H7 (cell line): ENCODE measurements around the gene DMAC2L. TPM values are rescaled to one million over a fixed set of nuclear protein-coding genes. Genes with fewer than 3 reads are reported as not detected.

Source experiments
- DNase-seq: peaks from one replicate; pipeline ENCODE4 v3.0.0; 2012
- H3K27me3 ChIP-seq: 2 replicates; pipeline ENCODE4 v1.6.0; 2011; ENCODE audit warnings: mild to moderate bottlenecking, low read length; ENCODE audit not compliant: control insufficient read depth, insufficient read depth
- H3K36me3 ChIP-seq: replicated peaks from 2 replicates; pipeline ENCODE4 v1.5.1; 2011; ENCODE audit warnings: low read length; ENCODE audit not compliant: control insufficient read depth, insufficient read depth
- H3K4me3 ChIP-seq: 2 replicates; pipeline ENCODE4 v1.5.1; 2011; ENCODE audit warnings: low read depth, mild to moderate bottlenecking, control low read depth, low read length, moderate library complexity; ENCODE audit not compliant: insufficient read depth
- total RNA-seq: library from RNA; depleted of rRNA; stranded (reverse); fragments of >200 nt; shearing (Covaris generic); gene quantifications from 2 replicates; pipeline ENCODE4 v1.2.3, GENCODE V29; 2014

DMAC2L gene
- total RNA-seq, 1 experiment from 2014 or later = 8.2 TPM

DNA sequence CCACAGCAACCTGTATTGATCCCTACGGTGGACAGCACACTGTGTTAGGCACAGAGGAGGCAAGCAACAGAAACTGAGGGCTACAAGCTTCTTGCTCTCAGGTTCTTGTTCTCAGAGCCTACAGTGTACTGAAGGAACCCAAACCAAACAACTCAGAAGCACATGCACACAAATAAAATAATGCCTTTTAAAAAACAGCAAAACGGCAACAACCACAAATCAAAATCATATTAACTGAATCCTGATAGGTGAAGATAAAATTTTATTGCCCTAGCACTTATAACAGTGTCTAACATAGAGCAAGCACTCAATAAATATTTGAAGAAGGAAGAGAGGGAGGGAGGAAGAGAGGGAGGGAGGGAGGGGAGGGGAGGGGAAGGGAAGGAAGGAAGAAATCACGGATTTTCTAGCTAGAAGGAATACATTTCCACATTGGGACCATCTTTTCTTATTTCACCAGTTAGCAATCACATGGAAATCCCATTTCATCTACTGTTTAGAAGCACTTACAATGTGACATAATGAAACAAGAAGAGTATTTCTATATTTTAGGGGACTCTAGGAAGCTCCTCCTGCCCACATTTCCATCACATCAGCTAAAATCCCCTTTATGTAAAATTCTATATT lies 27.2 kb downstream of the DMAC2L start:
- DNase-seq = no peak
- H3K36me3 ChIP-seq = no peaks in the 10 kb centered on the region
- H3K27me3 ChIP-seq = no peaks in the 10 kb centered on the region
- H3K4me3 ChIP-seq = no peak overlapping the region

DNA sequence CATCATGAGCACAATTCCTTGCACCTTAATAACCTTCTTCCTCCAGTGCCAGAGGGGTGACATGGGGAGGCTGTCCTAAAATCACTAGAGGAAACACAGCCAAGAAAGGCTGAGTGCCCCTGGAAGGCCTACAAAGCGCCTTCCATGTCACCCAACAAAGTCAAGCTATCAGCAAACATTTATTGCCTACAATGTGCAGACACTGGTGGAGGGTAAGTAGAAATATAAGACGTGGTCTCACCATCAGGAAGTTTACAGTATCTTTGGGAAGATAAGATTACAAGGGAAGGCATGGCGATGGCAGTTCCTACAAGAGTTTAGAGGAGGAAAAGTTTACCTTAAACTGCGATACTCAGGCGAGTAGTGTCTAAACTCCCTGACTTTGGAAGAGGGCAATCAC lies 27.9 kb downstream of the DMAC2L start:
- no peaks in the 10 kb centered on the region for H3K27me3 ChIP-seq
- no peaks in the 10 kb centered on the region for H3K36me3 ChIP-seq
- DNase-seq = no peak
- H3K4me3 ChIP-seq = no peak overlapping the region

DNA sequence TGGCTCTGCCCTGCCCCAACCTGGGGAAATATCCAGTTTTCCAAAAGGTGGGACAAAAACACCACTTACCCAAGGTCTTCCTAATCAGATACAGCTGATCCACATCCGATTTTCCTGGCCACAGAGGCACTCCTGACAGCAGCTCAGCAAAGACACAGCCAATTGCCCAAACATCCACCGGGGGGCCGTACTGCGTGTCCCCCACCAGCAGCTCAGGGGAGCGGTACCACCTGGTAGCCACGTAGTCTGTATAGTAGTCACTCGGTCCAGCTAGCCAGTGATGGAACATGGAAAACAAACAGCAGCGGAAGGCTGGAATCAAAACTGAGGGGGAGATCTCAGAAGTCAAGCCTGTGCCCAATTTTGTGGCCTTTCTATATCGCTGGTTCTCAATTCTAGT lies 28.8 kb downstream of the DMAC2L start:
- no peak for DNase-seq
- H3K36me3 ChIP-seq = no peaks in the 10 kb centered on the region
- no peak overlapping the region for H3K4me3 ChIP-seq
- no peaks in the 10 kb centered on the region for H3K27me3 ChIP-seq

DNA sequence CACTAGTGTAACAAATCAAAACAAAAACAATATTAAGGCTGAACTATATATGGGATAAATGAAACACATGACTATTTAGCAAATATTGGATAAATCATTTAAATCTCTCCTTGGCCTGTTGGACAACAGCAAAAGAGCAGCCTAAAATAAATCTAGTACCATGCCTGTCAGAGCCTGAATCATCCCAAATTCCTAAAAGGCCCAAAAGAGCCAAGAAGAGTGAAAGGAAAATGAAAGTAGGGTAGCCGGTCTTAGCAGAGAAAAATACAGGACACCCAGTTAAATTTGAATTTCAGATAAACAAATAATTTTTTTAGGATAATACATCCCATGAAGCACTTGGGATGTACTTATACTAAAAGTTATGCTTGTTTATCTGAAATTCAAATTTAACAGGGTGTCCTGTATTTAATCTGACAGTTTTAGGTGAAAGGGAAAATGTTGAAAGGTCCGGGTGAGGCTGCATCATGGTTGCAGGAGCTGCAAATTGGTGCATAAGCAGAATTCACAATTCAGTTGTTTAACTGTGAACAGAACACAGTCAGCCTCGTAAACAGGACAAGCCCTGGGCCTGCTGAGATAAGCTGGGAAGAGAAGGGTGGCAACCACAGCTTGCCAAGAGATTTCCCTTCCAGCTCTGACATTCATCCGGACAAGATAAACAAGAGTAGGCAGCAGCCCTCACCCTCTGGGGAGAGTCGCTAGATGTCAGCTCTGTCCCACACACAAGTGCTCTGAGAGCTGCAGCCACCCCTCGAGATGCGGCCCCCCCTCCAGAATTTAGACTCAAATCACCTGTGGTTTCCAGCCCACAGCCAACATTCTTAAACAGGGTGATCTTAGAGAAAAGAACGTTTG lies 30.3 kb downstream of the DMAC2L start:
- no peak overlapping the region for H3K4me3 ChIP-seq
- DNase-seq = peak; percentile 52

DNA sequence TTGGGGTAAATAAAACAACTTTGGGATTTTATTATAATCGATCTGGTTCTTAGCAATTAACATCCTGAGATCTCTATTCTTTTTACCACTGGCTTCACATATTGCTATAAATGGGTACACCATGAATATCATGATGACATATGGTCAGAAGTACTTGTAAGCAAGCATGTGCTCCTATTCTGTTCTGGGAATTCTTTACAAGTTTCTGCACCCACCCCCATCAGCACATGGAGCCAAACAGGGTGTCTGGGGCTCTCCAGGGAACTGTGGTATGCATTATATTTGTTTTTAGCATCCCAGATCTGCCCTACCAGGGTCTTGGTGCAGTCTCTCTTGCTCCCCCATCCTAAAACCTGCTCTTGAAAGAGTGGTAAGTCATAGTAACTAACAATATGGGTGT lies 31.3 kb downstream of the DMAC2L start:
- H3K36me3 ChIP-seq = no peaks in the 10 kb centered on the region
- H3K4me3 ChIP-seq = no peak overlapping the region
- no peak for DNase-seq
- H3K27me3 ChIP-seq = no peaks in the 10 kb centered on the region

More for the DNA sequence above, 30.3 kb downstream of the DMAC2L start:
- Histone ChIP-seq H3K27me3 (no peaks in the 10 kb centered on the region), H3K36me3 (no peaks in the 10 kb centered on the region)

DNA sequence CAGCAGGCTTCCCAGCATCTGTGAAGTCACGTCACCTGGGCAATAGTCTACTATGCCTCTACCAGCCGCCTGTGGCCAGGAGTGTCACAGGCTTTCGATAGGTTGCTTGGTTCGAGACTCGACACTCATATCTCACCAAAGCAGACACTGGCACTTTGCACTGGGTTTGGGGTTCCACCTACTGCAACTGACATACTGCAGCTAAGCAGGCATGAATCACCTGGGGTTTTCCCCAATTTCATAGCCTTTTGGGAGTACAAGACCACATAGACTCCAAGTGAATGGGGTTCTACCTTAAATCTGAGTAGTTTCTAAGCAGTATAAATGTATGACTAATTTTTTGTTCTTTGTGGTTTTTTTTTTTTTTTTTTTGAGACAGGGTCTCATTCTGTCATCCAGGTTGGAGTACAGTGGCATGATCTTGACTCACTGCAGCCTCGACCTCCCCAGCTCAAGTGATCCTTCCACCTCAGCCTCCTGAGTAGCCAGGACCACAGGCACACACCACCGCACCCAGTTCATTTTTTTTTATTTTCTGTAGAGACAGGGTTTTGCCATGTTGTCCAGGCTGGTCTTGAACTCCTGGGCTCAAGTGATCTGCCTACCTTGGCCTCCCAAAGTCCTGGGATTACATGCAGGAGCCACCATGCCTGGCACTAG lies 32.1 kb downstream of the DMAC2L start:
- no peak for DNase-seq
- no peaks in the 10 kb centered on the region for H3K36me3 ChIP-seq
- no peak overlapping the region for H3K4me3 ChIP-seq
- no peaks in the 10 kb centered on the region for H3K27me3 ChIP-seq

DNA sequence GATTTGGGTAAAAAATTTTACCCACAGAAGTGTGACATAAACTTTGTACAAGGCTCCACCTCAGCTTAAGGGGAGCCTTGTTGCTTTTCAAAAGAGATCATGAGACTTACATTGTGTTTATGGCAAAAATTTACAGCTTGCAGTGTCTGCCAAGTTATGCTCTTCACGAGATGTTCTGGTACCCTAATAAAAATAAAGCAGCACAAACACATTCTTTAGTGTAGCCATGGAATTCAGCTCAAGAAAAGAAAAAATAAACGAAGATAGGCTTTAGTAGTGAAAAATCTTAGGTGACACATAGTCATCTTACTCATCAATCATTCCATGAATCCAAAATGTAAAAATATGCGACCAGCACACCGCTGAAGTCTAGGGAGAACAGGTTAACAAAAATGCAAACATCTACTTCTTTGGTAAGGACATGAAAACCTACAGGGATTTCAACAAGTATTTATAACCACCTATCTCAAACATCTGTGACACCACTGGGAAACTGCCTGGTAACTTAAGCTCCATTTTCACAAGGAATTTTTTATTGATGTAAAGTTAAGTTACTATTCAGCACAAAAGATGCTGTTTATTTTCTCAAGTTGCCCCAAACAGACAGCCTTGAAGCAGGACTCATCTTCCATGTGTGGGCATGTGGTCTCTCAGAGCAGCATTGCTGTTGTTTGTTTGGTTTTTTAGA lies 32.9 kb downstream of the DMAC2L start:
- H3K36me3 ChIP-seq = no peaks in the 10 kb centered on the region
- H3K4me3 ChIP-seq = no peak overlapping the region
- no peak for DNase-seq
- H3K27me3 ChIP-seq = no peaks in the 10 kb centered on the region

DNA sequence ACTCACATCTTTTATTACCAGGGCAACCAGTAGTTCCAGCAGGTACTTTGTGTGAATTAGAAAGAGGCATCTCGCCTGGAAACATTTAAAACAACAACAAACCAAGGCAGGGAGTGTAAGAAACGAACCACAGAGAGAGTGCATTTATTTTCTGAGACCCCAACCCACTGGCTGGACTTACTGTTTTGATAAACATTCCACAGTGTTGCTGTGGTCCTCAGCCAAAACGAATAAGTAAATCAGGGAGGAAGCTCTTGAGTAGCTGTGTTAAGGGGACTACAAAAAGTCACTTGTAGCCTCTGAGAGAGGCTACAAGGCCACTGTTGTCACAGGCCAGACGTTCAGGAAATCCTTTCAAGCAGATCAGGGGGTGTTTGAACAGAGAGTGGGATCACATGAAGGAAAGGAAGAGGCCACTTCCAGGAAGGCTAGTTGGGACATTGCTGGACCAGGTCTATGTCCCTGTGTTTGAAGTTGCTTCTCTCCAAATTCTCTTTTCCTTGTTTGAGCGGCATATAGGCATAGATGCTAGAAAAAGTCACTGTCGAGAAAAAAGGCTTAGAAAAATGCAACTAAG lies 33.8 kb downstream of the DMAC2L start:
- DNase-seq = no peak
- H3K4me3 ChIP-seq = no peak overlapping the region
- H3K27me3 ChIP-seq = no peaks in the 10 kb centered on the region
- no peaks in the 10 kb centered on the region for H3K36me3 ChIP-seq

DNA sequence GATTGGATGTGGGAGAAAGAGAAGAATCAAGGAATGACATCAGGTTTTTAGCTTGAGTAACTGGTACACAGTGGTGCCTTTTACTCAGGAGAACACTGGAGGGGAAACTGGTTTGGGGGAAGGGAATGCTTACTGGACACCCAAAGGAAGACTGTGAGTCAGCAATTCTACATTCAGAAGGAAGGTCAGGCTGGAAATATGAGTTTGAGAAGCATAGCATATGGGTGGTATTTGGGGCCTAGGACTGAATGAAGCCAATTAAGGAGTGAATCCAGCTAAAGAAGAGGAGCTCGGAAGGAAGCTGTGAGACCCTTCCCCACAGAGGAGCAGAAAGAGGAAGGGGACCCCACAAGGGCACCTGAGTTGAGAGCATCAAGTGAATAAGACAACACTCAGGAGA lies 35.4 kb downstream of the DMAC2L start:
- Histone ChIP-seq H3K4me3 (no peak overlapping the region), H3K36me3 (no peaks in the 10 kb centered on the region), H3K27me3 (no peaks in the 10 kb centered on the region)
- DNase-seq = no peak

DNA sequence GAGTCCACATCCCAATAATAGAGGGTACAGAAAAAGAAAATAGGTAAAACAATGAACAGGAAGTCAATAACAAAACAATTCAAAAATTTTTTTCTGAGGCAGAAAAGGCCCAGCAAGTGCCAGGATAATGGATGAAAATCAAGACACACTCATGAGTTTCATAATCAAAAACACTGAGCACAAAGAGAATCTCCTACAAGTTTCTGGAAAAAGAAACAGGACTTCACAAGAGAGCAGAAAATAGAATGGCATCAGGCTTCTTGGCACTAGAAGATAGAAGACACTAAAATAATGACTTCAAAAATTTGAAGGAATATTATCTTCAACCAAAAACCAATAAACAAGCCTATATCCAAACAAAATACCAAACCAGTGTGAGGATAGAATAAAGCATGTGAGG lies 36.8 kb downstream of the DMAC2L start:
- DNase-seq = no peak
- Histone ChIP-seq H3K27me3 (no peaks in the 10 kb centered on the region), H3K4me3 (no peak overlapping the region), H3K36me3 (no peaks in the 10 kb centered on the region)

DNA sequence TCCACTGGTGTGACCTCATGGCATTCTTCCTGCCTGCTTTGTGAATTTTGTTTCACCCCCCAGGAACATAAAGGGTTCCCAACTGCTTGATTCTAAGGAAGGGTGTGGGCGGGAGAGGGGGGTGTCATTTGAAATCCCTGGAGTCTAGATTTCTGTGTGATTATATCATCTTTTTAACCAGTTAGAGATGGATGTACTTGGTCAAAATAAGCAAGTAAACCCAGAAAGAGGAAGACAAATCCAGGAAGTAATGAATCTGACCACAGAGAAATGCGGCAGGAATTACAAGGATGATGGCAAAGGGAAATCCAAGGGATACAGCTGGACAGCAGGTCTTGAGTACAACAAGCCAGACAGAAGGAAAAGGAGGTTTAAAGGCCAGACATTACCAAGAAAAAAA lies 38.9 kb downstream of the DMAC2L start:
- no peak for DNase-seq
- Histone ChIP-seq H3K36me3 (no peaks in the 10 kb centered on the region), H3K27me3 (no peaks in the 10 kb centered on the region), H3K4me3 (no peak overlapping the region)

DNA sequence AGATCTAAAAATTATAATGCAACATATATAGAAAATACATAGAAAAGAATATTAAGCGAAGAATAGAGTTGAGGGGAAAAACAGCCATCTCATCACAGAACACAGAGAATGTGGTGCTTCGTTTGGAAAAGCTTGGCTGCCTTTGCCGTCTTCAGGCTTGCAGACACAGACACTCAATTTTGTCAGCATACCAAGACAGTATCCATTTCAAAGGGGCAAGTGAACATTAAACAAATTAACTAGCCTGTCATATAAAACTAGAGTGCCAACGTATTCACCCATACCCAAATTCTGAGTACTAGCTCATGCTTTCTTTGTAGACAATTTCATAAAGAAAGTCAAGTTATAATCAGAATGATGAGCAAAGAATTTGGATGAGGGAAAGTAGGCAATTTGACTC lies 40.5 kb downstream of the DMAC2L start:
- no peaks in the 10 kb centered on the region for H3K27me3 ChIP-seq
- DNase-seq = no peak
- no peaks in the 10 kb centered on the region for H3K36me3 ChIP-seq
- H3K4me3 ChIP-seq = no peak overlapping the region

DNA sequence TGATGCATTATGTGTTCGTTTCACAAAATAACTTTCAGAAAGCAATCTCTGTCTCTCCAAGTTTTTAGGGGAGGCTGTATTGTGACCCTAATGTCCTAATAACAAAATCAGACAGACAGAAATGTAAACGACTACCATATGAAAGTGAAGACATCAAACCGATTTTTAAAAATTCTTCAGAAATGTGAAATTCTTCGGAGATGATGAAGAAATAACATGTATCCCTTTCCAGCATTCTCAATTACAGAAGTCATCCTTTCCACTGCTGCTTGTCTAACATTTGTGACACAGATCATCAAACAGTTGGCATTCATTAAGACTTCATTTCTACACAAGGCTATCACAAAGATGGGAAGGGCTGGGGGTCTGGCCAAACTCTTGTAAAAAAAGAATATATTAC lies 41.0 kb downstream of the DMAC2L start:
- no peak overlapping the region for H3K4me3 ChIP-seq
- no peak for DNase-seq
- H3K36me3 ChIP-seq = no peaks in the 10 kb centered on the region
- no peaks in the 10 kb centered on the region for H3K27me3 ChIP-seq

DNA sequence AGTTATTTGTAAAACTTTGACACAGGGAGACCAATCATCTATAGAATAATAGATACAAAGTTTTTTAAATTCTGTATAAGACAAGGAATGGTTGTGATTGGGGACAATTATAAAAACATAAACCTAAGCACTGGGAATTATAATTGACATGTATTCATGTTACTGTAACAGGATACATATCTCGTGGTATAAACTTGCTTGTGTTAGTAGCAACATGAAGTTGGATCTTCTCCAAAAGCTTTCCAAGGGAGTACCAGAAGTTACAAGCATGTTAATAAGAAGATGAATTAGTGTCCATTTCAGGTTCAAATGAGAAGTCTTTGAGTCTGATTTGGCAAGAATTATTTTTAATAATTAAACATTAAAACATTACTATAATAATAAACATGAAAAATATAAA lies 42.4 kb downstream of the DMAC2L start:
- no peak for DNase-seq
- H3K4me3 ChIP-seq = no peak overlapping the region
- H3K27me3 ChIP-seq = no peaks in the 10 kb centered on the region
- no peaks in the 10 kb centered on the region for H3K36me3 ChIP-seq
